Measurements from ENCODE around the gene SEMA7A.
"Not testable (repeated sequence)": the region's sequence is repeated elsewhere in the genome, so short reads cannot be mapped to it uniquely, and the experiment has no call there.

Gene SEMA7A

DNA sequence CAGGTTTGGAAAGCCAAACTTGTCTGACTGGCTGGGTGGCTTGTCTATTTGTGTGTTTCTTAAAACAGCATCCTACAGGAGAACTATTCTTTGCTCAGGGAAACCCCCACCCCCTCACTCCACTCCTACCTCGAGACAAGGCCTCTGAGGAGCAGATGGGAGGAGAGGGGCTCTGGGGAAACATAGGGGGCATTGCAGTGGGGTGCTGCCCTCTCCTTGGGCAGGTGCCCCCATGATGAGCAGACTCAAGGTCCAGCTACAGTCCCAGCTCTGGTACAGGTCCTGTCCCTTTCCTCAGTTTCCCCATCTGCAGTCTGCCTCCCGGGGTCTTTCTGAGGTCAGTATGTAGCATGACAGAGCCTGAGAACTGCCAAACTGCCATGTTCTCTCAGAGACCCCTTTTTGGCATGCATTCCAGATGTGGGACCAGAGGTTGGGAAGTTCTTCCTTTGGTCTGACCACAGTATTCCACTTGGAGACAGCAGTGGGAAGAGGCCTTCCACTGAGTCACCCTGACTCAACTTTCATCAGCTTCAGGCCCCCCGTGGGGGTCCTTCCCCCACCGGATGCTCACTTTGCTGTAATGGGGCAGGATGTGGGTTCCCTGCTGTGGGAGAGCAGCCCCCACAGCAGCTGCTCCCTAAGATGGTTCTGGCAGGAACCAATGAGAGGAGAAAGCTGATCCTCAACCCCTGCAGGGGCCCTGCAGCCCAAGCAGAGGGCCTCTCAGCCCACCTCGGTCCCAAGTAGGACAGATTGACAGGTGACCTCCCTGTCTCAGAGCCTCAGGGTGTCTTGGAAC, 34.0 kb downstream of the SEMA7A start:
- no peak for DNase-seq (ENCODE audit: low read depth, low spot score)

DNA sequence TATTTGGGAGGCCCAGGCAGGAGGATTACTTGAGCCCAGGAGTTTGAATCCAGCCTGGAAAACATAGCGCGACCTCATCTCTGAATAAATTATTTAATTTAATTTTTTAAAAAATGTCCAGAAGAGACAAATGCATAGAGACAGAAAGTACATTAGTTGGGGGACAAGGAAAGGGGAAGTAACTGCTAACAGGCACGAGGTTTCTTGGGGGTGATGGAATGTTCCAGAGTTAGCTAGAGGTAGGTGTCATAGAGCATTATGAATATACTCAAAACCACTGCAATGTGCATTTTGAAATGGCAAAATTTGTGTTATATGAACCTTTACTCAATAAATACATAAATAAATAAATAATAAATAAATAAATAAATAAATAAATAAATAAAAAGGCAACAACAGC, 34.7 kb downstream of the SEMA7A start:
- no peak for DNase-seq (ENCODE audit: low read depth, low spot score)

- DNase-seq (ENCODE audit: low read depth, low spot score), result no peak
These were observed 35.6 kb downstream of the SEMA7A start for GRCh38 chr15:74398183-74398582.

DNA sequence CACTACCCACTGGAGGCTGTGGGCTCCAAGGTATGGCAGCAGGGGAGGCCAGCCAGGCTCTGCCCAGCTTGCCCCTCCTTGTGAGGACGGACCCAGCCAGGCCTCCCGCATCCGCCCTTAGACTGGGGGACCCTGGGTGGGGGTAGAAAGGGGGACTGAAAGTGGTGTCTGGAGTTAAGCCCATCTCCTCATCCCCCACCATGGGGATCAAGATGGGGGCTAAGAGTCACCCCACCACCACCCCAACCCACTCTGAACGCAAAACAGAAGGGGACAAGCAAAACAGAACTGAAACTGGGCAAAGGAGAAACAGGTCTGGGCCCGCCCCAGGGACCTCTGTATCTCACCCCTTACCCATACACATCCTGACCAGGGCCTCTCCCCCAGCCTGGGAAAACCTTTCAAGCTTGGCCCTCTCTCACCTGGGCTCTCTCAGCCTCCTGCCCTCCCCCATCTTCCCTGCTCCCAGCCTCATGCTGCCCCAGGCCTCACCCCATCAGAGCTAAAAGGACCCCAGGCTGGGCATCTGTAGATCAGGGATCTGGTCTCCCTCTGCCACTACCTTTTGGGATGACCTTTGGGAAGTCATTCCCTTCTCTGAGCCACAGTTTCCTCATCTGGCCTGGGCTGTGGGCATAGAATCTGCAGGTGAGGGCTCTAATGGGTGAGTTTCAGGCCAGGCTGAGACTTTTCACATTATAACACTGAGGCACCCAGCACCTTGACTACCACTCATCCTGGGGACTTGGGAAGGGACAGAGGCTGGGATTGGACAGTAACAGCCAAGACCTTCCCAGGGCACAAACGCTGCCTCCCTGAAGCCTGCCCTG, 36.3 kb downstream of the SEMA7A start:
- no peak for DNase-seq (ENCODE audit: low read depth, low spot score)

GRCh38 chr15:74396445-74397238, 37.1 kb downstream of the SEMA7A start:
- no peak for DNase-seq (ENCODE audit: low read depth, low spot score)

DNA sequence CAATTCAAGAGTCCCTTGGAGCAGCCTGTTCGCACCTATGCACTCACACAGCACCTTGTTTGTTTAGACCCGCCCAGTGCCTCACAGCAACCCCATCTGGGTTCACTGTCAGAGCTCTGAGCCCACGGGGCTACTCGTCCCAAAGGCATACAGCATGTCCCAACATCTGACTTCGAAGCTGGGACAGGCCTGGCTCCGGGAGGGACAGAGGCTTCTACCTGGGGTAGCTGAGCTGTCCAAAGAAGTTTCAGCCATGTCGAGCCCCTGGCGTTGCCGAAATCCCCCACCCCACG, 37.7 kb downstream of the SEMA7A start:
- DNase-seq (ENCODE audit: low read depth, low spot score), result no peak

DNA sequence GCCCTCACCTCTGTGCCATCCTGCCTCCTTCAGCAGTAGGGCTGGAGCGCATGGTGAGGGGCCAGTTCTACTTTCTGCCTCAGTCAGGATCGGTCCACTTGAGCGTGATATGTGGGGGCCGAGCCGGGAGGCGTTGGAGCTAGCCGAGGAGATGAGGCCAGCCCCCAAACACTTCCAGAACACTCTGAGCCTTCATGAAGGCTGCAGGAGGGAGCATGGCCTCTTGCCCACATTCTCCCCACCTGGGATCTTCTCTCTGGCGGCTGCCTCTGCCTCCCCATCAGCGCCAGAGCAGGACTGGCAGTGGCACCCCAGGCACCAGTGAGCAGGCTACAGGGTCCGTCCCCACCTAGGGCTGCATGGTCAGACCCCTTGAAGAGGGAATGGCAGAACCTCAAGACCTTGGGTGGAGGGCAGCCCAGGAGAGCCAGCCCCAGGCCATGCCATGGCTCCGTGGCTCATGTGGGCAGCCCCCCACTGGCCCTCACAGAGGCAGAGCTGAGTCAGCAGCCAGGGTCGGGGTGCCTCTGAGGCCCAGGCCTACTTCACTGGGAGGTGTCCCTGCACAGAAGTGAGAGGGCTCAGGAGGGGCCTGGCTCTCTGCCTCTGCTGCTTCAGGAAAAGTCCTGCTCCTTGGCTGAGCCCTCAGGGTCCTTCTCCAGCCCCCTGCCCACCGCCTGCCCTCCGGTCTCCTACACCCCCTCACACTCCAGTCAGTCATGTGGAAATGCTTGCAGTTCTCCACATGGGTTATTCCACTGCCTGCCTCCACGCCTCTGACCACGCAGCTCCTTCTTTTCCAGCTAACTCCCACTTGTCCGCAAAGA, 38.2 kb downstream of the SEMA7A start:
- no peak for DNase-seq (ENCODE audit: low read depth, low spot score)

DNA sequence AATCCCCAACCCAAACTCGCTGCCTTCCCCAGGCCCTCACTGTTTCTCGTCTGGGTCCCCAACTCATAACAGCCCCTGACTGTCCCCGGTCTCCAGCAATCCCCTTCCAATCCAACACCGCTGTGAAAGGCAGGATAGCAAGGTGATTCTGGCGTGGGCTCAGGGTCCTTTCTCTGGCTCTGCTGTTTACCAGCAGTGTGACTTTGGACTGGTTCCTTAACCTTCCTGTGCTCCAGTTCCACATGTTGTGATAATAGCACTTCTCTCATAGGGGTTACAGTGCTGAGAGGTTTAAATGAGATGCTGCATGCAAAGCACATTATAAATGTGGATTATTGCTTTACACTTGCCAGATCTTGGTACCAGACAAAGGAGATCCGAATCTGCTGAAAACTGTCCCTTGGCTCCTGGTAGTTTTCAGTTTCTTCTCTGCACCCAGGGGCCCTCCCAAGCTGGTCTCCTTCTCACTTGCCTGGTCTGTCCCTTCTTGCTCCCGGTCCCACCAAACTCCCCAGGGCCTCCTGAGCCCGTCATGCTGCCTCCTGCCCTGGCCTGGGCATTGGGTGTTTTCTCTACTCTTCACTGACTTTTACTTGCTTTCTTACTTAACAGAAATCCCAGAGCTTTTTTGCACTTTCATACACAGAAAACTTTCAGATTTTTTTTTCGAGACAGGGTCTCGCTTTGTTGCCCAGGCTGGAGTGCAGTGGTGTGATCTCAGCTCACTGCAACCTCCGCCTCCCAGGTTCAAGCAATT, 39.5 kb downstream of the SEMA7A start:
- no peak for DNase-seq (ENCODE audit: low read depth, low spot score)

DNA sequence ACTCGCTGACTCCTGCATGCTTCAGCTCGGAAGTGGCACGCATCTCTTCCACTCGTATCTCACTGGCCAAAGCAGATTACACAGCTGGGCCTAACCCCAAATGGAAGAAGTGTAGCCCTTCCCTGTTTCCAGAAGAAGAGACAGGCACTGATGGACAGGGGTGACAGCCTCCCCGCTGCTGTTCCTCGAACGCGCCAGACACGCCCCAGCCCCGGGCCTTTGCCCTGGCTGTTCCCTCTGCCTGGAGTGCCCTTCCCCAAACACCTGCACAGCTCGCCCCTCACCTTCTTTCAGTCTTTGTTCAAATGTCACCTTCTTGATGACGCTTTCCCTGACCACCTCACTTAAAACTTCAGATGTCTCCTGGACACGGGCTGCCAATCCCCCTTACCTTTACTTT, 40.3 kb downstream of the SEMA7A start:
- no peak for DNase-seq (ENCODE audit: low read depth, low spot score)

DNA sequence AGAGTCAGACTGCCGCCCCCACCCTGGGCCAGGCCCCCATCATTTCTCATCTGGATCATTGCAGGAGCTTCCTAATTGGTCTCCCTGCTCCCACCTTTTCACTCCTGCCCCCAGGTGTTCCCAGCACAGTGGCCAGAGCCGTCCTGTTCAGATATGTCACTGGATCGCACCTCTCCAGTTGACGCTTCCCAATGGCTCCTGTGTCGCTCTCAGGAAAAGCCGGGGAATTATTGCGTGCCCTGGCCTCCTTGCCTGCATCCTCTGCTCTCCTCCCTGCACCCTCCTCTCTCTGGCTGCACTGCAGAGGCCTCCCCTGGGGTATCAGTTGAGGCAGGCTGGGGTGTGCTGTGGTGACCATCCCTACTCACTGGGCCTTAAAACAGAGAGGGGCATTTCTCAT, 40.9 kb downstream of the SEMA7A start:
- DNase-seq (ENCODE audit: low read depth, low spot score), result no peak

- no peak for DNase-seq (ENCODE audit: low read depth, low spot score)
These were observed 41.3 kb downstream of the SEMA7A start for GRCh38 chr15:74392451-74392830.

DNA sequence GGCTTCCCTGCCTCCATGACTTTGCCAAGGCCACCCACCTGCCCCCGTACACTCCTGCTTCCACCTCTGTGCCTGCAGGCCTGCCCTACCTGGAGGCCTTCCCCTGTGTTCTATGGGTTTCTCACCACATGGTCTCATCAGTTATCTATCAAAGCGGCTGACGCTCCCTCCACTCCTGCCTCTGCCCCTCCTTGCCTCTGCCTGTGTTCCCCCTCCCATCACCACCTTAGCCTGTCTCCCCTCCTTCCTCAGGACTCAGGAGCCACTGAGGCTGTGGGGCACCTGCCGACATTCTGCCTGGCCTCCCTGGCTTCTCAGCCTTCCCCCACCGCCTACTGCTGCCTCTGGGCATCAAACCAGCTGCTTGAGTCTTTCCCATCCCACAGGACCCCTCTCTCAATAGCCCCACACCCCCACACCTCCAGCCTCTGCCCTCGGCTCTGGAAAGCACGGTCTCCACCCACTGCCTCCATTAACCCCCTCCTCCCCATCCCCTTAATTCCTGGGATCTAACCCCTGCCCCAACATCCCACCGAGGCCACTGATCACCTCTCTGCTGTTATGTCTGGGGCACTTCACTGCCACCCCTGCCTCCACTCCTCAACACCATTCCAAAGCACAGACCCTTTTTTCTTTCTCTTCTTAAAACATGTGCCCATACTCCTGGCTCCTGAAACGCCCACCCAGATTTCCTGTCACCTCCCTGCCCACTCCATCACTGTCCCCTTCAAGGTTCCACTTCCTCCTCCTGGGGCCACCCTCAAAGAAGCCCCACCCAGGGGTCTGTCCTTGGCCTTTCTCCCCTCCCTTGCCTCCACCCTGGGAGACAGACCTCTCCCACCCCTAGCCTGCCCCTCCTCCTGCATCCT, 41.9 kb downstream of the SEMA7A start:
- no peak for DNase-seq (ENCODE audit: low read depth, low spot score)

DNA sequence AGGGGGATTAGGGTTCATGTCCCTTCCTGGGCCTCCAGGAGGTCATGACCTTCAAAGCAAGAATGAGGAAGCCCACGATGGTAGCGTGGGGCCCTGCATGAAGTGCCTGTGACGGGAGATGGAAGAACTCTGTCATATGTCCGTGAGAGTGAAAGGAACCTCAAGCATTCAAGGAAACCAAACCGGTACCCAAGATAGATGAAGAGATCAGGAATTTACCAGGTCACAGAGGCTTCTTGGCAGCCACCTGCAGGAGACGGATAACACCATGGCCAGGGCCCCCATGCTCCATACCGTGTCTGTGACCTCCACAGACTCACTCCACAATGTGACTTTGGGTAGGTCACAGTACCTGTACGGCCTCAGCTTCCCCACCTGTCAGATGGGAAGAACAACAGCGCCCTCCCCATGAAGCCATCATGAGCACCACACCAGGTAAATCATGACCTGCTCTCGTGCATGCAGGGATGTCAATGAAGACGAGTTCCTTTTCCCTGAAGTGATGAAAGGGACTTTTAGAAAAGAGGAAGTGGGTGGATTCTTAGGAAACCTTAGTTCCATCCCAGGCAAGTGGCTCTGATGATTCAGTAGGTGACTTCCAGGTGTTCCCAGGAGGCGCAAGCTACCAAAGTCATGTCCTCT, 43.0 kb downstream of the SEMA7A start:
- DNase-seq (ENCODE audit: low read depth, low spot score), result no peak

DNA sequence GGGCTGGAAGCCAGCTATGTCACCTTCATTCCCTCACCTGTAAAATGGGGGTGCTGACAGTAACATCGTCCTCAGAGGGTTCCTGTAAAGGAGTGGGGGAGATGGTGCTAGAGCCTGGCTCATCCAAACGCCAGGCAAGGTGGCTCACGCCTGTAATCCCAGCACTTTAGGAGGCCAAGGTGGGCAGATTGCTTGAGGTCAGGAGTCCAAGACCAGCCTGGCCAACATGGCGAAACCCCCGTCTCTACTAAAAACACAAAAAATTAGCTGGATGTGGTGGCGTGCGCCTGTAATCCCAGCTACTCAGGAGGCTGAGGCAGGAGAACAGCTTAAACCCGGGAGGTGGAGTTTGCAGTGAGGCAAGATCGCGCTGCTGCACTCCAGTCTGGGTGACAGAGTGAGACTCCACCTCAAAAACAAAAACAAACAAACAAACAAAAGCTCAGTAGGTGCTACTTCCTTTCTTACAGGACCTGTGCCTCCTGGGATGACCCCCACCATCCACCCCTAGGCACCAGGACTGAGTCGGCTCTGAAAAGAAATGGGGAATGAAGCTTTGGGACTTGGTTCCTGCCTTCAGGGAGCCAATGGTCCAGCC, 43.6 kb downstream of the SEMA7A start:
- DNase-seq (ENCODE audit: low read depth, low spot score), result not testable (repeated sequence)

GRCh38 chr15:74389241-74390048, 44.3 kb downstream of the SEMA7A start:
- DNase-seq (ENCODE audit: low read depth, low spot score), result no peak

DNA sequence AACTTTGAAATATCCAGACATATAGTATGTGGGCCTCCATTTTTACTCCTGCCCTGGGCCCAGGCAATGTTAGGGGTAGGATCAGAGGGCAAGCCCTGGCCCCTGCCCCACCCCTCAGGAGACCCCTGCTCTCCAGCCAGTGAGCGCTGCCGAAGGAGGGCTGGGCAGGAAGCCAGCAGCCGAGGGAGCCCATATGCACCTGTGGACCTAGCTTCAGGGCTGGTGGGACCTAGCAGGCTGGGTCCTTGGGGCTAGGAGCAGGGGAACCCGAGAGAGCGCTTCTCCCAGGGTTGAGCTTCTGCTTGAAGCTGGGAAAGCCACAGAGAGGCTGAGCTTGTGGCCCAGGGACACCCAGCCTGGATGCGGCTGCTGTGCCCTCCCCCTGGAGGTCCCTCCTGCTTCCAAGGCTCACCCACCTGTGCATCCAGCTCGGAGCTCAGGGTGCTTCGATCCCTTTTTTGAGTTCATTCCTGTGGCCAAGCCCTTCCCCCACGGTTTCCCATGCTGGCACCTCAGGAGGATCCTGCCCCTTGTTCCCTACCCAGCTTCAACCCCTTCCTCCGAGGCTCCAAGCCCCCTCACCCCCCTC, 45.3 kb downstream of the SEMA7A start:
- DNase-seq (ENCODE audit: low read depth, low spot score), result no peak

- no peak for DNase-seq (ENCODE audit: low read depth, low spot score)
These were observed 46.0 kb downstream of the SEMA7A start for GRCh38 chr15:74387621-74388362.
